ENCODE data around the gene COG7.

Gene COG7

DNA sequence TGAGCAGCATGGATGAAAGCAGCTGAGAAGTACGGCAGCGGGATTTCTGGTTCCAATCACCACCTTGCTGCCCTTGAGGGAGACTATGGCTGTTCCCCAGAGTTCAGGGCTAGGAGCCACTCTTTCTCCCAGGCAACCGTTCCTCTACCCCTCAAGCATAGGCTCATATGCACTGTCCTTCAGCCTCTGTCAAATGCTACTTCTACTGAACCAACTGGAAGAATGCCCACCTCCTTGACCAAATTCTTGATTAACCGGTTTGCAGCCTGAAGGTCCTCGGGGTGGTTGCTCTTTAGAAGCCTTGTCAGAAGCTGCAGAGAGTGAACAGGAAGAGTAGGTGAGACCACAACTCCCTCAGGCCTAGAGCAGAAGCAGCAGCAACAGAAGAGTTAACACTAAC lies 33.5 kb upstream of the COG7 start:
- no peak overlapping the region for H2AFZ ChIP-seq (ENCODE audit: low read length)
- H3F3A ChIP-seq (ENCODE audit: insufficient read depth, low read length): no peaks in the 10 kb centered on the region
- H3K27me3 ChIP-seq (replicated peaks; ENCODE audit: insufficient read depth, low read length): no peaks in the 10 kb centered on the region
- H3K36me3 ChIP-seq (replicated peaks; ENCODE audit: insufficient read depth, low read length): peaks cover 26% of the 10 kb centered on the region
- no peaks in the 10 kb centered on the region for H3K9me2 ChIP-seq (replicated peaks; ENCODE audit: insufficient read depth, low read length)
- TF ChIP-seq EZH2 (optimal IDR thresholded peaks at IDR 0.05; ENCODE audit: low read depth, low read length) (no peak), EZH2phosphoT487 (IDR thresholded peaks at IDR 0.05; ENCODE audit: low read length) (no peak), CTCF (IDR thresholded peaks at IDR 0.05; ENCODE audit: low read length) (no peak)
- H3K4me1 ChIP-seq (ENCODE audit: low read length): no peaks in the 10 kb centered on the region
- H3K9ac ChIP-seq (ENCODE audit: low read length): no peak overlapping the region
- H3K9me3 ChIP-seq (replicated peaks; ENCODE audit: insufficient read depth, low read length): no peaks in the 10 kb centered on the region
- H4K20me1 ChIP-seq (ENCODE audit: insufficient read depth, low read length): no peaks in the 10 kb centered on the region
- H3K27ac ChIP-seq (ENCODE audit: low read length): no peak overlapping the region
- H3K4me3 ChIP-seq (ENCODE audit: low read length): no peak overlapping the region
- H3K4me2 ChIP-seq (ENCODE audit: low read depth, low read length): no peak overlapping the region
- peaks cover 8% of the 10 kb centered on the region; the same call in 1 of the 2 replicates for H3K79me2 ChIP-seq (ENCODE audit: low read length)
- no peak for DNase-seq

- Histone ChIP-seq H3K4me2 (ENCODE audit: low read depth, low read length) (no peak overlapping the region), H3F3A (ENCODE audit: insufficient read depth, low read length) (no peaks in the 10 kb centered on the region), H3K27me3 (replicated peaks; ENCODE audit: insufficient read depth, low read length) (no peaks in the 10 kb centered on the region), H3K79me2 (ENCODE audit: low read length) (peaks cover 8% of the 10 kb centered on the region; the same call in 1 of the 2 replicates), H3K9me3 (replicated peaks; ENCODE audit: insufficient read depth, low read length) (no peaks in the 10 kb centered on the region), H3K27ac (ENCODE audit: low read length) (no peak overlapping the region), H3K9ac (ENCODE audit: low read length) (no peak overlapping the region), H3K36me3 (replicated peaks; ENCODE audit: insufficient read depth, low read length) (peaks cover 28% of the 10 kb centered on the region), H4K20me1 (ENCODE audit: insufficient read depth, low read length) (no peaks in the 10 kb centered on the region), H3K4me1 (ENCODE audit: low read length) (no peaks in the 10 kb centered on the region), H3K9me2 (replicated peaks; ENCODE audit: insufficient read depth, low read length) (no peaks in the 10 kb centered on the region), H3K4me3 (ENCODE audit: low read length) (no peak overlapping the region), H2AFZ (ENCODE audit: low read length) (no peak overlapping the region)
- no peak for DNase-seq
- no peak for TF ChIP-seq CTCF (IDR thresholded peaks at IDR 0.05; ENCODE audit: low read length)
- no peak for TF ChIP-seq EZH2 (optimal IDR thresholded peaks at IDR 0.05; ENCODE audit: low read depth, low read length)
- no peak for TF ChIP-seq EZH2phosphoT487 (IDR thresholded peaks at IDR 0.05; ENCODE audit: low read length)
Measured at GRCh38 chr16:23485841-23486240, 32.9 kb upstream of the COG7 start.

- TF ChIP-seq EZH2phosphoT487 (IDR thresholded peaks at IDR 0.05; ENCODE audit: low read length): no peak
- TF ChIP-seq EZH2 (optimal IDR thresholded peaks at IDR 0.05; ENCODE audit: low read depth, low read length): no peak
- no peak for TF ChIP-seq CTCF (IDR thresholded peaks at IDR 0.05; ENCODE audit: low read length)
- Histone ChIP-seq H4K20me1 (ENCODE audit: insufficient read depth, low read length) (no peaks in the 10 kb centered on the region), H3K4me1 (ENCODE audit: low read length) (no peaks in the 10 kb centered on the region), H3K9me3 (replicated peaks; ENCODE audit: insufficient read depth, low read length) (no peaks in the 10 kb centered on the region), H3K79me2 (ENCODE audit: low read length) (peaks cover 8% of the 10 kb centered on the region; the same call in 1 of the 2 replicates), H3K4me2 (ENCODE audit: low read depth, low read length) (no peak overlapping the region), H3F3A (ENCODE audit: insufficient read depth, low read length) (no peaks in the 10 kb centered on the region), H3K9ac (ENCODE audit: low read length) (no peak overlapping the region), H3K9me2 (replicated peaks; ENCODE audit: insufficient read depth, low read length) (no peaks in the 10 kb centered on the region), H3K27me3 (replicated peaks; ENCODE audit: insufficient read depth, low read length) (no peaks in the 10 kb centered on the region), H3K4me3 (ENCODE audit: low read length) (no peak overlapping the region), H3K27ac (ENCODE audit: low read length) (no peak overlapping the region), H2AFZ (ENCODE audit: low read length) (no peak overlapping the region), H3K36me3 (replicated peaks; ENCODE audit: insufficient read depth, low read length) (peaks cover 33% of the 10 kb centered on the region)
- DNase-seq: no peak
Measured at GRCh38 chr16:23485257-23485614, 32.2 kb upstream of the COG7 start.
